ENCODE results near the gene SHISAL1.

DNA sequence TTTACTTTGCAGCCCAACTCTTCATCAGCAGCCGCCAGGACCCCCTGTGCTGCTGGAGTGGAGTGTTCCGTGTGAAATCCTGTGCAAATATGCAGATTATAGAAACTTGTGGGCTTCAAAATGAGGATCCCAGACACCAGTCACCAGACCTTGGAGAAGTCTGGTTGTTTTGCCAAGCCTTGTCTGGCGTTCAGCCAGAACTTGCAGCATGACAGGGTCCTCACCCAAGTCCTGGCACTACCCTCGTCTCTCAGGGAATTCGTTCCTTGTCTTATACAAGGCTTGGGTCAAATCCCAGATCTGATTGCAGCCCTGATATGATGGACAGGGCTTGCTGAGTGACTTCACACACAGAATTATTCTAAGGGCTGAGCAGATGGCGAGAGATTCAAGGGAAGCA is 18.9 kb downstream of the SHISAL1 start:
- TF ChIP-seq, protein P1, sequence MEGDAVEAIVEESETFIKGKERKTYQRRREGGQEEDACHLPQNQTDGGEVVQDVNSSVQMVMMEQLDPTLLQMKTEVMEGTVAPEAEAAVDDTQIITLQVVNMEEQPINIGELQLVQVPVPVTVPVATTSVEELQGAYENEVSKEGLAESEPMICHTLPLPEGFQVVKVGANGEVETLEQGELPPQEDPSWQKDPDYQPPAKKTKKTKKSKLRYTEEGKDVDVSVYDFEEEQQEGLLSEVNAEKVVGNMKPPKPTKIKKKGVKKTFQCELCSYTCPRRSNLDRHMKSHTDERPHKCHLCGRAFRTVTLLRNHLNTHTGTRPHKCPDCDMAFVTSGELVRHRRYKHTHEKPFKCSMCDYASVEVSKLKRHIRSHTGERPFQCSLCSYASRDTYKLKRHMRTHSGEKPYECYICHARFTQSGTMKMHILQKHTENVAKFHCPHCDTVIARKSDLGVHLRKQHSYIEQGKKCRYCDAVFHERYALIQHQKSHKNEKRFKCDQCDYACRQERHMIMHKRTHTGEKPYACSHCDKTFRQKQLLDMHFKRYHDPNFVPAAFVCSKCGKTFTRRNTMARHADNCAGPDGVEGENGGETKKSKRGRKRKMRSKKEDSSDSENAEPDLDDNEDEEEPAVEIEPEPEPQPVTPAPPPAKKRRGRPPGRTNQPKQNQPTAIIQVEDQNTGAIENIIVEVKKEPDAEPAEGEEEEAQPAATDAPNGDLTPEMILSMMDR (IDR thresholded peaks at IDR 0.05; ENCODE audit: low read length): no peak
- no peak for TF ChIP-seq EZH2 (IDR thresholded peaks at IDR 0.05; ENCODE audit: borderline replicate concordance, low read length)
